ENCODE data around the gene CTAGE8.
"Not testable (repeated sequence)": the region's sequence is repeated elsewhere in the genome, so short reads cannot be mapped to it uniquely, and the experiment has no call there.

The CTAGE8 gene

DNA sequence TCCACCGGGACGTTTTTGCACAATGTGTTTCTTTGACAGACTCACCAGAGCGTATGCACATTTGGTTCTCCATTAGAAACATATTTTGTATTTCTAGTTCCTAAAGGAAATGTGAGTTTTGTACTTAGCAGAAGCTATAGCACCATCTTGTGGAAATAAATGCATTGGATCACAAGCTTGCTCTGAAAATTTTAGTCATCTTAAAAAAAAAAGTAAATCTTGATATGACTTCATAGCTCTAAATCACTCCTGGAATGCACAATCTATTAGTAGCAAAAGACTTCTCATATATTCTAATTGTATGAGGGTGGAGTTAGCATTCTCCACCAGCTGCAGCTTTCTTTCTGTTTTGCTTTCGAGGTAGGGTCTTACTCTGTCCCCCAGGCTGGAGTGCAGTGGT is 49.9 kb downstream of the CTAGE8 start:
- not testable (repeated sequence) for H3K79me2 ChIP-seq (ENCODE audit: insufficient read depth, low read length); H3F3A ChIP-seq (ENCODE audit: insufficient read depth, low read length); H3K27me3 ChIP-seq (ENCODE audit: insufficient read depth, low read length); H3K27ac ChIP-seq (ENCODE audit: low read depth, low read length, poor library complexity, severe bottlenecking); H3K4me1 ChIP-seq (ENCODE audit: insufficient read depth, low read length, severe bottlenecking); H3K9ac ChIP-seq (ENCODE audit: low read length); H3K36me3 ChIP-seq (ENCODE audit: insufficient read depth, low read length); H3K4me3 ChIP-seq (ENCODE audit: low read depth, low read length, poor library complexity, severe bottlenecking); H3K9me3 ChIP-seq (ENCODE audit: low read length); H3K9me2 ChIP-seq (ENCODE audit: low read depth, low read length); H2AFZ ChIP-seq (ENCODE audit: low read length); H4K20me1 ChIP-seq (ENCODE audit: insufficient read depth, low read length); H3K4me2 ChIP-seq (ENCODE audit: low read length)

- not testable (repeated sequence) for H3K9me3 ChIP-seq (ENCODE audit: low read length); H2AFZ ChIP-seq (ENCODE audit: low read length); H3K9me2 ChIP-seq (ENCODE audit: low read depth, low read length); H3K27me3 ChIP-seq (ENCODE audit: insufficient read depth, low read length); H3K4me3 ChIP-seq (ENCODE audit: low read depth, low read length, poor library complexity, severe bottlenecking); H4K20me1 ChIP-seq (ENCODE audit: insufficient read depth, low read length); H3K9ac ChIP-seq (ENCODE audit: low read length); H3K4me2 ChIP-seq (ENCODE audit: low read length); H3K36me3 ChIP-seq (ENCODE audit: insufficient read depth, low read length); H3K27ac ChIP-seq (ENCODE audit: low read depth, low read length, poor library complexity, severe bottlenecking); H3F3A ChIP-seq (ENCODE audit: insufficient read depth, low read length); H3K4me1 ChIP-seq (ENCODE audit: insufficient read depth, low read length, severe bottlenecking); H3K79me2 ChIP-seq (ENCODE audit: insufficient read depth, low read length)
Measured at GRCh38 chr7:144218581-144218980, 50.5 kb downstream of the CTAGE8 start.

DNA sequence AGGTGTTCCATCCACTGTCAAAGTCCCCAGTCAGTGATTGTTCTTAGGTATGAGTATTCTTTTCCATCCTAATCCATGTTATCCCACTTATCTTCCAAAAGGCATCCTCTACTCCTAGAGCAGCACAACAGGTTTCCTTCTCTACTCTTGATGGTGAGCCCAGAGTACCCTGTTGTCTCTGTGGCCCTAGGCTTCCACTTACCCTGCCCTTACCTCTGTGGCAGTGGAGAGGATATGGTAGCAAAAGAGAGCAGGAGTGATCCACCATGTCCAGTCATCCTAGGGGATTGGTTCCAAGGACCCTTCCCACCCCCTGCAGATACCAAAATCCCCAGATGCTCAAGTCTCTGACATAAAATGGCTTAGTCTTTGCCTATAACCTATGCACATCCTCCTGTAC is 51.9 kb downstream of the CTAGE8 start:
- H4K20me1 ChIP-seq (ENCODE audit: insufficient read depth, low read length); H3F3A ChIP-seq (ENCODE audit: insufficient read depth, low read length); H3K79me2 ChIP-seq (ENCODE audit: insufficient read depth, low read length); H3K36me3 ChIP-seq (ENCODE audit: insufficient read depth, low read length); H3K27ac ChIP-seq (ENCODE audit: low read depth, low read length, poor library complexity, severe bottlenecking); H3K4me2 ChIP-seq (ENCODE audit: low read length); H3K27me3 ChIP-seq (ENCODE audit: insufficient read depth, low read length); H3K9me3 ChIP-seq (ENCODE audit: low read length); H3K9me2 ChIP-seq (ENCODE audit: low read depth, low read length); H2AFZ ChIP-seq (ENCODE audit: low read length); H3K9ac ChIP-seq (ENCODE audit: low read length); H3K4me3 ChIP-seq (ENCODE audit: low read depth, low read length, poor library complexity, severe bottlenecking); H3K4me1 ChIP-seq (ENCODE audit: insufficient read depth, low read length, severe bottlenecking): not testable (repeated sequence)
